K562 (cell line): ENCODE data around the gene CTSF. TPM values are rescaled to one million over a fixed set of nuclear protein-coding genes. Genes with fewer than 3 reads are reported as not detected.

Experiments
- ATF2 ChIP-seq: sonication (generic); formaldehyde crosslinking; IDR thresholded peaks from 2 replicates; pipeline ENCODE4 v1.8.1; 2022; ENCODE audit warnings: missing genetic modification reagents
- EP400 ChIP-seq: fragments of 450-650 bp; IDR thresholded peaks from 2 replicates; pipeline ENCODE4 v1.6.1; 2017; ENCODE audit warnings: antibody characterized with exemption, mild to moderate bottlenecking, moderate library complexity
- GATAD2B ChIP-seq: fragments of 450-650 bp; IDR thresholded peaks from 2 replicates; pipeline ENCODE4 v1.6.1; 2017; ENCODE audit warnings: mild to moderate bottlenecking, borderline replicate concordance
- HEY1 ChIP-seq: fragments of 250-450 bp; sonication (Bioruptor Pico); IDR thresholded peaks from 2 replicates; pipeline ENCODE4 v1.5.0; 2020; ENCODE audit warnings: mild to moderate bottlenecking, moderate library complexity, borderline replicate concordance
- NCOR1 ChIP-seq: fragments of 450-650 bp; IDR thresholded peaks from 2 replicates; pipeline ENCODE4 v1.6.1; 2016; ENCODE audit warnings: mild to moderate bottlenecking, moderate library complexity
- SMAD2 ChIP-seq: fragments of 150-350 bp; IDR thresholded peaks from 2 replicates; pipeline ENCODE4 v1.6.1; 2014; ENCODE audit warnings: low read depth, mild to moderate bottlenecking, low read length
- SNRNP70 ChIP-seq: fragments of 200-400 bp; formaldehyde crosslinking; optimal IDR thresholded peaks from 2 replicates; pipeline ENCODE3; 2017; ENCODE audit warnings: low read depth, low read length
- SREBF2 ChIP-seq: sonication (generic); formaldehyde crosslinking; IDR thresholded peaks from 2 replicates; pipeline ENCODE4 v1.4.0; 2020; ENCODE audit warnings: mild to moderate bottlenecking, missing genetic modification reagents
- U2AF2 ChIP-seq: fragments of 200-400 bp; formaldehyde crosslinking; optimal IDR thresholded peaks from 2 replicates; pipeline ENCODE3; 2017; ENCODE audit warnings: low read depth, mild to moderate bottlenecking, low read length
- ZNF274 ChIP-seq: IDR thresholded peaks from 2 replicates; pipeline ENCODE4 v1.6.1; 2011; ENCODE audit warnings: low read depth, mild to moderate bottlenecking, low read length, moderate library complexity, borderline replicate concordance
- polyA plus RNA-seq, 8 experiments: library from polyadenylated mRNA; depleted of rRNA in 4 of 8; stranded (reverse) in 5 of 8; unstranded in 3 of 8; fragments of >200 nt; fragmentation: Nextera tagmentation in 2 of 8; fragmentation: Illumina TruSeq in 1 of 8; extraction: Ambion mirVana in 2 of 8; extraction: Trizol in 1 of 8; gene quantifications; 2 replicates each; pipeline versions ENCODE4 v1.2.1 to v1.2.3, GENCODE V29; 2011 to 2014; ENCODE audit warnings: inconsistent platforms in 1 of 8, missing spikeins in 1 of 8
- total RNA-seq, 7 experiments: library from RNA; depleted of rRNA in 6 of 7; stranded (reverse); fragments of >200 nt in 6 of 7; fragmentation: Illumina TruSeq in 2 of 7; extraction: Trizol in 2 of 7; gene quantifications; 2 replicates each; pipeline versions ENCODE4 v1.2.1 to v1.2.3, GENCODE V29; 2011 to 2021; ENCODE audit warnings: low replicate concordance in 1 of 7
- TF ChIP-seq, protein P1 (sequence below): fragments of 450-650 bp; formaldehyde crosslinking; IDR thresholded peaks from 2 replicates; pipeline ENCODE4 v1.4.0; 2022; ENCODE audit warnings: missing genetic modification characterization

Gene CTSF
- total and polyA plus RNA-seq, 9 of the 15 experiments (the other 6 are each of a cell fraction or from before 2014, with no cell fraction given), result 0.41 to 10.5 (median 3.8) TPM

GRCh38 chr11:66616379-66617154, 48.2 kb upstream of the CTSF start, which contains the start of gene RBM14 (continued):
- TF ChIP-seq, protein P1, sequence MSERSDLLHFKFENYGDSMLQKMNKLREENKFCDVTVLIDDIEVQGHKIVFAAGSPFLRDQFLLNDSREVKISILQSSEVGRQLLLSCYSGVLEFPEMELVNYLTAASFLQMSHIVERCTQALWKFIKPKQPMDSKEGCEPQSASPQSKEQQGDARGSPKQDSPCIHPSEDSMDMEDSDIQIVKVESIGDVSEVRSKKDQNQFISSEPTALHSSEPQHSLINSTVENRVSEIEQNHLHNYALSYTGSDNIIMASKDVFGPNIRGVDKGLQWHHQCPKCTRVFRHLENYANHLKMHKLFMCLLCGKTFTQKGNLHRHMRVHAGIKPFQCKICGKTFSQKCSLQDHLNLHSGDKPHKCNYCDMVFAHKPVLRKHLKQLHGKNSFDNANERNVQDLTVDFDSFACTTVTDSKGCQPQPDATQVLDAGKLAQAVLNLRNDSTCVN (CRISPR knock-in tag), result no peak
- TF ChIP-seq SNRNP70 (no peak), HEY1 (CRISPR knock-in tag) (no peak), ZNF274 (no peak), U2AF2 (no peak), GATAD2B (no peak), EP400 (peak; percentile 96), ATF2 (CRISPR knock-in tag) (no peak), SREBF2 (CRISPR knock-in tag) (no peak), SMAD2 (no peak), NCOR1 (peak; percentile 59)
